SK-N-SH (cell line): Measurements from ENCODE around the gene ABI3. TPM values are rescaled to one million over a fixed set of nuclear protein-coding genes. Genes with fewer than 3 reads are reported as not detected.
"Not testable (repeated sequence)": the region's sequence is repeated elsewhere in the genome, so short reads cannot be mapped to it uniquely, and the experiment has no call there.

Experiments
- CTCF ChIA-PET: fragments of 300-600, 350-600 bp; formaldehyde crosslinking; extraction: SDS; loops from one replicate; lab custom pipeline; 2021; lab: Yijun Ruan, JAX
- POLR2A ChIA-PET: fragments of 350-600 bp; sonication (Branson Sonifier 250); formaldehyde crosslinking; extraction: SDS; loops from one replicate; lab custom pipeline; 2020; ENCODE audit warnings: antibody characterized with exemption, inconsistent platforms; lab: Yijun Ruan, JAX
- DNase-seq: peaks from one replicate; pipeline ENCODE4 v3.0.0; 2012
- H2AFZ ChIP-seq: fragments of 200-600 bp; sonication (generic); 2 replicates; pipeline ENCODE4 v1.8.1; 2016; ENCODE audit warnings: antibody characterized with exemption, mild to moderate bottlenecking, low read depth
- H3F3A ChIP-seq: fragments of 200-600 bp; sonication (generic); replicated peaks from 2 replicates; pipeline ENCODE3; 2016; ENCODE audit warnings: antibody characterized with exemption, mild to moderate bottlenecking; ENCODE audit not compliant: insufficient read depth
- H3K27ac ChIP-seq, 2 experiments: fragments of 200-500 bp in 1 of 2; fragments of 200-600 bp in 1 of 2; sonication (Bioruptor generic) in 1 of 2; sonication (generic), shearing (Covaris generic) in 1 of 2; 2 replicates each; pipeline versions ENCODE4 v1.5.1 to v1.6.1; 2014 to 2016; ENCODE audit warnings: low read depth in 2 of 2, inconsistent platforms in 1 of 2, low read length in 1 of 2, mild to moderate bottlenecking in 1 of 2, mixed read lengths in 1 of 2
- H3K27me3 ChIP-seq: fragments of 200-600 bp; sonication (generic), shearing (Covaris generic); 2 replicates; pipeline ENCODE4 v1.6.1; 2016; ENCODE audit warnings: mixed run types; ENCODE audit not compliant: insufficient read depth
- H3K36me3 ChIP-seq, 2 experiments: fragments of 200-500 bp in 1 of 2; fragments of 200-600 bp in 1 of 2; sonication (Bioruptor generic) in 1 of 2; sonication (generic) in 1 of 2; replicated peaks in 1 of 2; 2 replicates each; pipeline versions ENCODE3 to v1.5.1; 2014 to 2016; ENCODE audit warnings: low read length in 1 of 2, mild to moderate bottlenecking in 1 of 2; ENCODE audit not compliant: insufficient read depth in 2 of 2, control insufficient read depth in 1 of 2
- H3K4me1 ChIP-seq, 2 experiments: fragments of 200-500 bp in 1 of 2; fragments of 200-600 bp in 1 of 2; sonication (Bioruptor generic) in 1 of 2; sonication (generic), shearing (Covaris generic) in 1 of 2; 2 replicates each; pipeline versions ENCODE4 v1.5.1 to v1.6.1; 2014 to 2016; ENCODE audit warnings: low read depth in 1 of 2, low read length in 1 of 2, mixed run types in 1 of 2; ENCODE audit not compliant: insufficient read depth in 2 of 2, control insufficient read depth in 1 of 2
- H3K4me2 ChIP-seq: fragments of 200-600 bp; sonication (generic), shearing (Covaris generic); 2 replicates; pipeline ENCODE4 v1.6.1; 2017; ENCODE audit warnings: mixed run types
- H3K4me3 ChIP-seq, 2 experiments: fragments of 200-500 bp in 1 of 2; fragments of 200-600 bp in 1 of 2; sonication (Bioruptor generic) in 1 of 2; sonication (generic), shearing (Covaris generic) in 1 of 2; 2 replicates each; pipeline versions ENCODE4 v1.5.1 to v1.8.1; 2014 to 2016; ENCODE audit warnings: low read depth in 2 of 2, inconsistent platforms in 1 of 2, low read length in 1 of 2, mild to moderate bottlenecking in 1 of 2, mixed read lengths in 1 of 2, moderate library complexity in 1 of 2
- H3K79me2 ChIP-seq: fragments of 200-600 bp; sonication (generic); 2 replicates; pipeline ENCODE4 v1.8.1; 2017; ENCODE audit warnings: mild to moderate bottlenecking; ENCODE audit not compliant: insufficient read depth
- H3K9ac ChIP-seq: fragments of 200-600 bp; sonication (generic); 2 replicates; pipeline ENCODE4 v1.6.1; 2017; ENCODE audit warnings: mixed run types
- H3K9me2 ChIP-seq: fragments of 200-600 bp; sonication (generic); 2 replicates; pipeline ENCODE4 v1.6.1; 2017; ENCODE audit warnings: mixed run types
- H3K9me3 ChIP-seq: fragments of 200-600 bp; sonication (generic); 2 replicates; pipeline ENCODE4 v1.6.1; 2017; ENCODE audit warnings: mixed run types, mild to moderate bottlenecking, moderate library complexity
- H4K20me1 ChIP-seq: fragments of 200-600 bp; sonication (generic); 2 replicates; pipeline ENCODE4 v1.6.1; 2017; ENCODE audit warnings: mild to moderate bottlenecking, mixed run types; ENCODE audit not compliant: insufficient read depth
- CTCF ChIP-seq: fragments of 200-600 bp; sonication (generic); IDR thresholded peaks from 2 replicates; pipeline ENCODE4 v1.6.1; 2017; ENCODE audit warnings: antibody characterized with exemption, mild to moderate bottlenecking, moderate library complexity
- FOSL2 ChIP-seq: IDR thresholded peaks from 2 replicates; pipeline ENCODE4 v1.4.0; 2012; ENCODE audit warnings: low read depth, mild to moderate bottlenecking, moderate library complexity, borderline replicate concordance
- MAX ChIP-seq: IDR thresholded peaks from 2 replicates; pipeline ENCODE4 v1.4.0; 2012; ENCODE audit warnings: low read depth
- MEF2A ChIP-seq: IDR thresholded peaks from 2 replicates; pipeline ENCODE4 v1.4.0; 2012; ENCODE audit warnings: low read depth, borderline replicate concordance
- RAD21 ChIP-seq: IDR thresholded peaks from 2 replicates; pipeline ENCODE4 v1.6.1; 2012; ENCODE audit warnings: mild to moderate bottlenecking, low read length
- RXRA ChIP-seq: IDR thresholded peaks from 2 replicates; pipeline ENCODE4 v1.4.0; 2012; ENCODE audit warnings: low read depth, mild to moderate bottlenecking, borderline replicate concordance
- WGBS: methylation state at CpG from one replicate; pipeline ENCODE4 v1.1.6; 2017; ENCODE audit warnings: low lambda C conversion rate; 5-methylcytosine and 5-hydroxymethylcytosine counted together
- polyA plus RNA-seq, 3 experiments: library from polyadenylated mRNA; depleted of rRNA; stranded (reverse); fragments of >200 nt; gene quantifications; 2 replicates each; pipeline ENCODE4 v1.2.3, GENCODE V29; 2012

ABI3 gene
- polyA plus RNA-seq, 1 of the 3 experiments (the other 2 are of a cell fraction) = 4.7 TPM

GRCh38 chr17:49260011-49260816, 49.7 kb downstream of the ABI3 start (continued):
- TF ChIP-seq MEF2A (no peak), RAD21 (no peak), RXRA (no peak)

GRCh38 chr17:49260817-49261291, 50.3 kb downstream of the ABI3 start:
- no peaks in the 10 kb centered on the region for H3K9me3 ChIP-seq
- no peaks in the 10 kb centered on the region for H3K27me3 ChIP-seq
- POLR2A ChIA-PET = no interaction called here
- H3F3A ChIP-seq = no peaks in the 10 kb centered on the region
- no peak for DNase-seq
- H3K4me2 ChIP-seq = peak overlapping the region; percentile 75
- H4K20me1 ChIP-seq = no peaks in the 10 kb centered on the region
- H2AFZ ChIP-seq = peak overlapping the region; percentile 95
- H3K4me3 ChIP-seq = peak overlapping the region; percentile 49 to 58; a peak in 3 of 4 replicates
- H3K4me1 ChIP-seq = peaks cover 4% of the 10 kb centered on the region in 2 experiments; a peak in 1 of 4 replicates
- H3K27ac ChIP-seq = peak overlapping the region in 1 of 2 experiments; percentile 46; a peak in 2 of 4 replicates
- H3K36me3 ChIP-seq = no peaks in the 10 kb centered on the region
- no peaks in the 10 kb centered on the region for H3K9me2 ChIP-seq
- H3K79me2 ChIP-seq = no peaks in the 10 kb centered on the region
- WGBS = 53% methylated on average over 11 of the region's 11 CpGs
- TF ChIP-seq MEF2A (no peak), MAX (peak; percentile 33; the same call in 1 of the 2 replicates), FOSL2 (peak; percentile 70; the same call in 1 of the 2 replicates)
- CTCF ChIA-PET = interaction anchor here (1.0 to 3.8 kb wide), 9 partner anchors 18 to 536 kb away, joined by 3 to 20 read pairs (median 4); no protein-coding TSS in a partner anchor
- no peak overlapping the region; the same call in 1 of the 2 replicates for H3K9ac ChIP-seq

- H2AFZ ChIP-seq = not testable (repeated sequence)
Observed at GRCh38 chr17:49261540-49261939, 51.0 kb downstream of the ABI3 start.

More at GRCh38 chr17:49261540-49261939, 51.0 kb downstream of the ABI3 start:
- H3K9me2 ChIP-seq, POLR2A ChIA-PET, DNase-seq, H3K4me2 ChIP-seq, H4K20me1 ChIP-seq, H3K4me3 ChIP-seq, H3K9me3 ChIP-seq, H3K9ac ChIP-seq, H3F3A ChIP-seq, H3K27ac ChIP-seq, H3K36me3 ChIP-seq, H3K79me2 ChIP-seq, H3K4me1 ChIP-seq, H3K27me3 ChIP-seq: not testable (repeated sequence)
- WGBS = 85% methylated on average over 9 of the region's 9 CpGs
- CTCF ChIA-PET = interaction anchor here (1.3 to 3.8 kb wide), 4 partner anchors 30 to 296 kb away, joined by 4 to 20 read pairs (median 10); no protein-coding TSS in a partner anchor
- TF ChIP-seq CTCF = peak; percentile 17; the same call in 1 of the 2 replicates
